ENCODE results near the gene CADPS. TPM values are rescaled to one million over a fixed set of nuclear protein-coding genes. Genes with fewer than 3 reads are reported as not detected.

Gene CADPS
- total RNA-seq, 1 donor from 2014 or later, result 265 TPM

DNA sequence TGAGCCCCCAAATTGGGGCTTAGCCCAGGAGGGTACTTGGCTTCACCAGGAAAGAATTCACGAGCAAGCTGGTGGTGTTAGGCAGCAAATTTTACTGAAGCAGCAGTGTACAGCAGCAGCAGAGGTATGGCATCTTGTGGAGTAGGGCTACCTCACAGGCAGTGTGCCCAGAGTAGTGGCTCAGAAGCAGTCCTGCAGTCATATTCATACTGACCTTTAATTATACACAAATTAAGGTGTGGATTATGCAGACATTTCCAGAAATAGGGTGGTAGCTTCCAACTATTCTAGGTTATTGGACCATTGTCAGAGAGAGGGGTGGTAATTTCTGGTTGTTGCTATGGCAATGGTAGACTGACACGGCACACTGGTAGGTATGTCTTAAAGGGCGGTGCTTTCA is 20.7 kb upstream of the CADPS start:
- no peak overlapping the region for H3K4me3 Mint-ChIP-seq (ENCODE audit: unreplicated experiment)
- H3K36me3 Mint-ChIP-seq (ENCODE audit: unreplicated experiment), result peaks cover 5% of the 10 kb centered on the region
- H3K27ac Mint-ChIP-seq (ENCODE audit: unreplicated experiment), result no peak overlapping the region
- H3K27me3 Mint-ChIP-seq (ENCODE audit: unreplicated experiment), result no peaks in the 10 kb centered on the region
- peaks cover 1% of the 10 kb centered on the region for H3K9me3 Mint-ChIP-seq (ENCODE audit: unreplicated experiment)
- DNase-seq, result no peak
- peaks cover 7% of the 10 kb centered on the region for H3K4me1 Mint-ChIP-seq (ENCODE audit: low read depth, unreplicated experiment)
- TF ChIP-seq, protein P1, sequence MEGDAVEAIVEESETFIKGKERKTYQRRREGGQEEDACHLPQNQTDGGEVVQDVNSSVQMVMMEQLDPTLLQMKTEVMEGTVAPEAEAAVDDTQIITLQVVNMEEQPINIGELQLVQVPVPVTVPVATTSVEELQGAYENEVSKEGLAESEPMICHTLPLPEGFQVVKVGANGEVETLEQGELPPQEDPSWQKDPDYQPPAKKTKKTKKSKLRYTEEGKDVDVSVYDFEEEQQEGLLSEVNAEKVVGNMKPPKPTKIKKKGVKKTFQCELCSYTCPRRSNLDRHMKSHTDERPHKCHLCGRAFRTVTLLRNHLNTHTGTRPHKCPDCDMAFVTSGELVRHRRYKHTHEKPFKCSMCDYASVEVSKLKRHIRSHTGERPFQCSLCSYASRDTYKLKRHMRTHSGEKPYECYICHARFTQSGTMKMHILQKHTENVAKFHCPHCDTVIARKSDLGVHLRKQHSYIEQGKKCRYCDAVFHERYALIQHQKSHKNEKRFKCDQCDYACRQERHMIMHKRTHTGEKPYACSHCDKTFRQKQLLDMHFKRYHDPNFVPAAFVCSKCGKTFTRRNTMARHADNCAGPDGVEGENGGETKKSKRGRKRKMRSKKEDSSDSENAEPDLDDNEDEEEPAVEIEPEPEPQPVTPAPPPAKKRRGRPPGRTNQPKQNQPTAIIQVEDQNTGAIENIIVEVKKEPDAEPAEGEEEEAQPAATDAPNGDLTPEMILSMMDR (IDR thresholded peaks at IDR 0.05; ENCODE audit: partially characterized antibody, unreplicated experiment), result no peak

DNA sequence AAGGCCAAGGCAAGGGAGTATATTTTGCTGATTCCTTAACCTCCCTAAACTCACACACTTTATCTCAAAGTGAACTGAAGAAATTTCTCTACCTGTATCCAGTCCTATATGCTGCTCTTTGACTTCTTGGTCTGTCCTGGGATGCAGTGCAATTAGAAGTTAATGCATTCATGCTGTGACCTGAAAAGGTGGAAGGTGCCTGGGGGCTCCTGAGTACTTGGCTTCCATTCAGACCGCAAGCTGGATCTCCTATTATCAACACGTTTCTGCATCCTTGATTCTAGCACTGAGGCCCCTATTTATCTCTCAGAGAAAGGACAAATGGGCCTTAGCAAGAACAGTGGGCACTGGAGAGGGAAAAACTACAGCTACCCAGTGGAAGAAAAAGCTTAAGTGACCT is 17.7 kb upstream of the CADPS start:
- Mint-ChIP-seq H3K36me3 (ENCODE audit: unreplicated experiment) (peaks cover 5% of the 10 kb centered on the region), H3K4me3 (ENCODE audit: unreplicated experiment) (no peak overlapping the region), H3K4me1 (ENCODE audit: low read depth, unreplicated experiment) (peaks cover 15% of the 10 kb centered on the region), H3K9me3 (ENCODE audit: unreplicated experiment) (peaks cover 1% of the 10 kb centered on the region), H3K27me3 (ENCODE audit: unreplicated experiment) (peaks cover 2% of the 10 kb centered on the region), H3K27ac (ENCODE audit: unreplicated experiment) (no peak overlapping the region)
- no peak for DNase-seq
- TF ChIP-seq, protein P1 (IDR thresholded peaks at IDR 0.05; ENCODE audit: partially characterized antibody, unreplicated experiment), result no peak

DNA sequence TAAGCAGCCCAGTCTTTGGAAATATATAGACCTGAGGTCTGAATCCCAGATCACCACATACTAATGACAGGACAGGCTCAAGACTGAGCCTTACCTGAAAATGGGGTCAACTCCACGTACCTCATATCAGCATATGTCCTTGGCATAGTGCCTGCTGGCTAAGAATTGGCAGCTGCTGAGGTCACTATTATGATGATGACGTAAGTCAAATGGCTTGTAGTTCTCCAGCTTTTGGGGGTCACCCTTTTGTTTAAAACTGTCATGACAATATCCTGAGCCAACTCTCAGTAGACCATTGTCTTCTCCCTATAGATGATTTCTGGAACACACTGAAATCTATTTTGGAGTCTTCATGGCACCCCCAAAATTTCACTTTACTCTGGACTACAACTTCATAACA is 16.8 kb upstream of the CADPS start:
- H3K4me1 Mint-ChIP-seq (ENCODE audit: low read depth, unreplicated experiment), result peaks cover 24% of the 10 kb centered on the region
- TF ChIP-seq, protein P1 (IDR thresholded peaks at IDR 0.05; ENCODE audit: partially characterized antibody, unreplicated experiment), result no peak
- peaks cover 1% of the 10 kb centered on the region for H3K9me3 Mint-ChIP-seq (ENCODE audit: unreplicated experiment)
- H3K27me3 Mint-ChIP-seq (ENCODE audit: unreplicated experiment), result peaks cover 2% of the 10 kb centered on the region
- peaks cover 5% of the 10 kb centered on the region for H3K36me3 Mint-ChIP-seq (ENCODE audit: unreplicated experiment)
- no peak overlapping the region for H3K27ac Mint-ChIP-seq (ENCODE audit: unreplicated experiment)
- H3K4me3 Mint-ChIP-seq (ENCODE audit: unreplicated experiment), result no peak overlapping the region
- no peak for DNase-seq

DNA sequence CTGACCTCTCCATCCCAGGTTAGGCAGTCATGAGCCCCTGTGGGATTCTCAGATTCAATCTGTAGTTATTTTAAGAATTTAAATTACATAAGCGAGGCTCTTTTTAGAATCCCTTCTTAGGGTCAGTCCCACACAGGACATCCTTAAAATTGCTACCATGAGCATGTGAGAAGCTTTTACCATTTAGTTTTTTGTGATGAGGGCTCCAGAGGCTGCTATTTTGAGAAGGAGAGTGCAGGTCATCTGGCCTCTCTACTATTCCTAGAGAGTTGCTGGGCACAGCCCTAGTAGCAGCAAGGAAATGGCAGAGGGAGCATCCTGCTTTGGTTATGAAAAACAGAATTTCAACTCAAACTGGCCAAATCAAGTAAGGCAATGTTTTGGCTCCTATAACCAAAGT is 13.6 kb upstream of the CADPS start:
- Mint-ChIP-seq H3K27ac (ENCODE audit: unreplicated experiment) (no peak overlapping the region), H3K9me3 (ENCODE audit: unreplicated experiment) (no peaks in the 10 kb centered on the region), H3K36me3 (ENCODE audit: unreplicated experiment) (no peaks in the 10 kb centered on the region), H3K4me3 (ENCODE audit: unreplicated experiment) (no peak overlapping the region), H3K4me1 (ENCODE audit: low read depth, unreplicated experiment) (peaks cover 25% of the 10 kb centered on the region), H3K27me3 (ENCODE audit: unreplicated experiment) (peaks cover 2% of the 10 kb centered on the region)
- TF ChIP-seq, protein P1 (IDR thresholded peaks at IDR 0.05; ENCODE audit: partially characterized antibody, unreplicated experiment), result no peak
- DNase-seq, result no peak

DNA sequence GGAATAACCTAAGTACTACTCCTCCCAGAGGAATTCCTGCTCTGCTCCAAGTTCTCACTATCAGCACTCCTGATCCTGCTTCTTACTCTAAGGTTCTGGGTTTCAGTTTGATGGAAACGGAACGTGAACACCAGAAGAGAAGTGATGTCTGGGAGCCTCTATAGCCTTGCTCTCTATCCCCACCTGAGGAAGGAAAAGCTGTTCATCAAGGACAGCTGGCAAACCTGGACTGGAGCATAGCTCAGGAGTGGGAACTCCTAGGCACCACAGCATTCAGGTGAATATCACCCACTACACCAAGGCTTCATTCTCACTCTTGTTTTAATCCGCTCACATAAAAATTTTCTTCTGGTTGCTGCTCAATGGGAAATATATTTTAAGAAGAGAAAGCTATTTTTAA is 13.0 kb upstream of the CADPS start:
- Mint-ChIP-seq H3K27ac (ENCODE audit: unreplicated experiment) (no peak overlapping the region), H3K36me3 (ENCODE audit: unreplicated experiment) (no peaks in the 10 kb centered on the region), H3K4me1 (ENCODE audit: low read depth, unreplicated experiment) (peaks cover 25% of the 10 kb centered on the region), H3K9me3 (ENCODE audit: unreplicated experiment) (no peaks in the 10 kb centered on the region), H3K27me3 (ENCODE audit: unreplicated experiment) (peaks cover 2% of the 10 kb centered on the region), H3K4me3 (ENCODE audit: unreplicated experiment) (peak overlapping the region; percentile 22)
- peak; percentile 16 for DNase-seq
- TF ChIP-seq, protein P1 (IDR thresholded peaks at IDR 0.05; ENCODE audit: partially characterized antibody, unreplicated experiment), result no peak

Data from glutamatergic neuron (in vitro differentiated cells).